ENCODE measurements around the gene LDHAL6B. TPM values are rescaled to one million over a fixed set of nuclear protein-coding genes. Genes with fewer than 3 reads are reported as not detected.

The LDHAL6B gene
- total RNA-seq, 2 donors from 2014 or later, result not detected

DNA sequence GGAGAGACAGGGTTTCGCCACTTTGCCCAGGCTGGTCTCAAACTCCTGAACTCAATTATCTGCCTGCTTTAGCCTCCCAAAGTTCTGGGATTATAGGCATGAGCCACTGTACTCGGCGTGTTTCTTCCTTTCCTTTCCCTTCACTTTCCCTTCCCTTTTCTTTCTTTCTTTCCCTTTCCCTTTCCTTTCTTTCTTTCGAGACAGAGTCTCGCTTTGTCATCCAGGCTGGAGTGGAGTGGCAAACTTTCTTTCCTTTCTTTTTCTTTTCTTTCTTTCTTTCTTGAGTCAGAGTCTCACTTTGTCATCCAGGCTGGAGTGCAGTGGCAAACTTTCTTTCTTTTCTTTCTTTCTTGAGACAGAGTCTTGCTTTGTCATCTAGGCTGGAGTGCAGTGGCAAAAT is 17.4 kb upstream of the LDHAL6B start:
- H3K36me3 ChIP-seq, result peaks cover 32% of the 10 kb centered on the region
- no peak for ATAC-seq (ENCODE audit: insufficient number of reproducible peaks, low FRiP score, low read depth)
- H3K27me3 ChIP-seq (replicated peaks; ENCODE audit: insufficient read depth), result no peaks in the 10 kb centered on the region
- H3K4me3 ChIP-seq, result no peak overlapping the region
- no peaks in the 10 kb centered on the region for H3K9me3 ChIP-seq
- DNase-seq (ENCODE audit: low spot score), result no peak
- no peak overlapping the region for H3K27ac ChIP-seq
- TF ChIP-seq, protein P1, sequence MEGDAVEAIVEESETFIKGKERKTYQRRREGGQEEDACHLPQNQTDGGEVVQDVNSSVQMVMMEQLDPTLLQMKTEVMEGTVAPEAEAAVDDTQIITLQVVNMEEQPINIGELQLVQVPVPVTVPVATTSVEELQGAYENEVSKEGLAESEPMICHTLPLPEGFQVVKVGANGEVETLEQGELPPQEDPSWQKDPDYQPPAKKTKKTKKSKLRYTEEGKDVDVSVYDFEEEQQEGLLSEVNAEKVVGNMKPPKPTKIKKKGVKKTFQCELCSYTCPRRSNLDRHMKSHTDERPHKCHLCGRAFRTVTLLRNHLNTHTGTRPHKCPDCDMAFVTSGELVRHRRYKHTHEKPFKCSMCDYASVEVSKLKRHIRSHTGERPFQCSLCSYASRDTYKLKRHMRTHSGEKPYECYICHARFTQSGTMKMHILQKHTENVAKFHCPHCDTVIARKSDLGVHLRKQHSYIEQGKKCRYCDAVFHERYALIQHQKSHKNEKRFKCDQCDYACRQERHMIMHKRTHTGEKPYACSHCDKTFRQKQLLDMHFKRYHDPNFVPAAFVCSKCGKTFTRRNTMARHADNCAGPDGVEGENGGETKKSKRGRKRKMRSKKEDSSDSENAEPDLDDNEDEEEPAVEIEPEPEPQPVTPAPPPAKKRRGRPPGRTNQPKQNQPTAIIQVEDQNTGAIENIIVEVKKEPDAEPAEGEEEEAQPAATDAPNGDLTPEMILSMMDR (IDR thresholded peaks at IDR 0.05), result no peak
- no peaks in the 10 kb centered on the region for H3K4me1 ChIP-seq (ENCODE audit: control insufficient read depth in 1 of 2, low read depth in 2 of 2)

DNA sequence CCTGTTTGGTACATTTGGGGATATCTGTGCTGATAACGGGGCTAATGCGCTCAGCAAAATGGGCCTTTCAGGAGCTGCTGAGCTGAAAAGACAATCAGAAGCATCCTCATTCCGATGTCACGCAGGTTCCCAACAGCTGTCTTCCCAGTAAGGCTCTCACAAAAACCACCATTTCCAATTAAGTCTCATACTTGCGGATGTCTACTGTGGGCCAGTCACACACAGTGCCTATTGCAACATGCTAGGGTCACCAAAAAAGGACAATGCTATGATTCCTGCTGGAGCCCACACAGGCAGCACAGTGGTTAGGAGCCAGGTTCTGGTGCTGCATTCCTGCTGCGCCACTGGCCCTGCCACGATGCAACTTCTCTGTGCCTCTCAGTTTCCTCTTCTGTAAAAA is 16.4 kb upstream of the LDHAL6B start:
- DNase-seq (ENCODE audit: low spot score) (no peak), ATAC-seq (ENCODE audit: insufficient number of reproducible peaks, low FRiP score, low read depth) (no peak)
- Histone ChIP-seq H3K4me1 (ENCODE audit: control insufficient read depth in 1 of 2, low read depth in 2 of 2) (no peaks in the 10 kb centered on the region), H3K27ac (no peak overlapping the region), H3K4me3 (no peak overlapping the region), H3K36me3 (peaks cover 42% of the 10 kb centered on the region), H3K27me3 (replicated peaks; ENCODE audit: insufficient read depth) (no peaks in the 10 kb centered on the region), H3K9me3 (no peaks in the 10 kb centered on the region)
- TF ChIP-seq, protein P1 (IDR thresholded peaks at IDR 0.05), result no peak

DNA sequence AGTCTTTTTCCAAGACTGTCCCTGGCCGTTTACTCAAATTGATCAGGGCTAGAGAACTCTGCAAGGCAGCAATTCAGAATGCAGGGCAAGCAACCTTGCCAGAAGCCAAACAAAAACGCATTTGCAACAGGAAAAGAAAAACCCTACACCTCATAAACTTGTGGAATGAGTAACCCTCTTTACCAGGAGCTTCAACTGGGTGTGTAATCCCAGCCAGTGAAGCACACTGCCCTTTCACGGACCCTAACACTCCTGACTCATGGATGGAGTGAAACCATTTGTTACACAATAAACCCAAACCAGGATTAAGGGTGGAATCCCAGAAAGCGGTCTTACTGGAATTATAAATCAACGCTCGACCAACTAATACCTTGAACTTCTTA is 14.8 kb upstream of the LDHAL6B start:
- H3K27me3 ChIP-seq (replicated peaks; ENCODE audit: insufficient read depth), result no peaks in the 10 kb centered on the region
- no peak overlapping the region for H3K27ac ChIP-seq
- no peak overlapping the region for H3K4me3 ChIP-seq
- no peaks in the 10 kb centered on the region for H3K4me1 ChIP-seq (ENCODE audit: control insufficient read depth in 1 of 2, low read depth in 2 of 2)
- TF ChIP-seq, protein P1 (IDR thresholded peaks at IDR 0.05), result no peak
- no peaks in the 10 kb centered on the region for H3K9me3 ChIP-seq
- peaks cover 43% of the 10 kb centered on the region for H3K36me3 ChIP-seq
- ATAC-seq (ENCODE audit: insufficient number of reproducible peaks, low FRiP score, low read depth), result no peak
- no peak for DNase-seq (ENCODE audit: low spot score)

DNA sequence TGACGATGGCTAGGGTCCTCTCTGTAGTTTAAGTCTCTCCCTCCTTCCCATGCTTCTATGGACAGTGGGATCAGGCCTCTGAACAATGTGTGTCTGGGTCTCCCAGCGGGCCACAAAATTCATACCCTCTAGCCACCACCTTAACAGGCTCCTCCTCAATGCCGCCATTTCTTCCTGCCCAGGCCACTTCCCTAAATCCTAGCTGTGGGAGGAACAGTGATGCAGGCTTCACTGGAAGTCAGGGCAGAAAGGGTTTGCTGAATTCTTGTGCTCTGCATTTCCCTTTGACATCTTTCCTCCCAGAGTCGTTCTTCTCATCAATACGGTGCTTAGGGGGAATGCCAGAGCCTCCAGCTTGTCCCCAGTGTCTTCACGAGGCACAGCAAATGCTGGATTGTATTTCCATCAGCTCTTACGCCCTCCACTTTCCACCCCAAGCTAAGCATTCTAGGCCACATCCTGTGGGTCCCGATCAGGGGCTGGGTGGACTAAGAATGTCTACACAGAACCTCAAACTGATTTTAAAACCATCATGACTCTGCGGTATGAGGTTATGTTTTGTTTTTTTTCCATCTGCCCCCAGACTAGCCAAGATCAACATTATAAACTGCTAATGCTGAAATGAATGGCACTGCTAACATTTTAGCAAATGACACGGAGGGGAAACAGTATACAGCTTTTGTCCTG is 11.9 kb upstream of the LDHAL6B start:
- peaks cover 34% of the 10 kb centered on the region for H3K36me3 ChIP-seq
- TF ChIP-seq, protein P1 (IDR thresholded peaks at IDR 0.05), result no peak
- no peaks in the 10 kb centered on the region for H3K4me1 ChIP-seq (ENCODE audit: control insufficient read depth in 1 of 2, low read depth in 2 of 2)
- no peak for ATAC-seq (ENCODE audit: insufficient number of reproducible peaks, low FRiP score, low read depth)
- no peak overlapping the region for H3K27ac ChIP-seq
- no peaks in the 10 kb centered on the region for H3K9me3 ChIP-seq
- no peak overlapping the region for H3K4me3 ChIP-seq
- no peaks in the 10 kb centered on the region for H3K27me3 ChIP-seq (replicated peaks; ENCODE audit: insufficient read depth)
- DNase-seq (ENCODE audit: low spot score), result no peak

DNA sequence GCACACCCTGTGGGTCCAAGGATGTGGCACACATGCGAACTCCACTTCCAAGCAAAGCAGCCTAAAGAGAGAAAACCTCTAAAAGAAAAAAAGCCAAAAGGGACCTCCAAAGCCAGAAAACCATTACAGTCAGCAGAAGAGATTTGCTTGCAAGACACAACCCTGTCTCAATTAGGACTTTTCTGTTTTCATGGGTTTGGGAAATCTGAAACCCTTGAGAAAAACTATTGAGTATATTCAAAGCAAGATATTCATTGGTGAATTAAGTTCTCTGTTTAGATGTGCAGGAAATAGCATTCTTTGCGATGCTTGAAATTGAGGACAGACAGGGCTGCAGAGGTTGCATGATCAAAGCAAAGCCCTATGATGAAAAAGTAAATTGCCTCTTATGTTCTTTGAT is 10.2 kb upstream of the LDHAL6B start:
- Histone ChIP-seq H3K4me3 (no peak overlapping the region), H3K36me3 (peaks cover 44% of the 10 kb centered on the region), H3K27me3 (replicated peaks; ENCODE audit: insufficient read depth) (no peaks in the 10 kb centered on the region), H3K4me1 (ENCODE audit: control insufficient read depth in 1 of 2, low read depth in 2 of 2) (no peaks in the 10 kb centered on the region), H3K9me3 (no peaks in the 10 kb centered on the region), H3K27ac (no peak overlapping the region)
- DNase-seq (ENCODE audit: low spot score), result no peak
- TF ChIP-seq, protein P1 (IDR thresholded peaks at IDR 0.05), result no peak
- ATAC-seq (ENCODE audit: insufficient number of reproducible peaks, low FRiP score, low read depth), result no peak

Measured in thoracic aorta (tissue), 2 donors.